NCI-H128 (cell line): ENCODE results near the gene HFM1.
"Not testable (repeated sequence)": the region's sequence is repeated elsewhere in the genome, so short reads cannot be mapped to it uniquely, and the experiment has no call there.

Experiments
- DNase-seq: peaks from one replicate; lab custom pipeline; 2025; ENCODE audit not compliant: unreplicated experiment; lab: John Stamatoyannopoulos, UW

The HFM1 gene

DNA sequence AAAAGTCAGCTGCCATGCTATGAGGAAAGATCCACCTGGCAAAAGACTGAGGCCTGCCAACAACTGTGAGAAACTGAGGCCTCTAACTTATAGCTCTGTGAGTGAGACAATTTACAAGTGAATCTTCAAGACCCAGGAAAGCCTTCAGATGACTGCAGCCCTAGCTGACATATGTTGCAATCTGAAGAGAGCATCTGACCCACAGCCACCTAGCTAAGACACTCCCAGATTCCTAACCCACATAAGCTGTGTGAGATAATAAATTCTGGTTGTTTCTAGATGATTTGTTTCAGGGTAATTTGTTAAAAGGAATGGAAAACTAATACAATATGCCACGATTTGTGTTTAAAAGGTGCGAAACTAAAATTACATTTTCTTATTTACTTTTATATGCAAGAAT lies 55.1 kb downstream of the HFM1 start:
- no peak for DNase-seq

DNA sequence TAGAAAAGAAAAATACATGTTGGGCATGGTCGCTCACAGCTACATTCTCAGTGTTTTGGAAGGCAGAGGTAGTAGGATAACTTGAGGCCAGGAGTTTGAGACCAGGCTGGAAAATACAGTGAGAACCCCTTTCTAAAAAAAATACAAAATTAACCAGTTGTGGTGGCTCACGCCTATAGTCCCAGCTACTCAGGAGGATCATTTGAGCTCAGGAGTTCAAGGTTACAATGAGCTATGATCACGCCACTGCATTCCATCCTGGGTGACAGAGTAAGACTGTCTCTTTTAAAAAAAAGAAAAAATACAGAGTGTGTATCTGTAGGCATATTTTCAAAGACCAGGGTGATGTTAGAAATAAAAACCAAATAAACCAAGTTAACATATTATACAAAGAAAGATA lies 57.8 kb downstream of the HFM1 start:
- DNase-seq = no peak

DNA sequence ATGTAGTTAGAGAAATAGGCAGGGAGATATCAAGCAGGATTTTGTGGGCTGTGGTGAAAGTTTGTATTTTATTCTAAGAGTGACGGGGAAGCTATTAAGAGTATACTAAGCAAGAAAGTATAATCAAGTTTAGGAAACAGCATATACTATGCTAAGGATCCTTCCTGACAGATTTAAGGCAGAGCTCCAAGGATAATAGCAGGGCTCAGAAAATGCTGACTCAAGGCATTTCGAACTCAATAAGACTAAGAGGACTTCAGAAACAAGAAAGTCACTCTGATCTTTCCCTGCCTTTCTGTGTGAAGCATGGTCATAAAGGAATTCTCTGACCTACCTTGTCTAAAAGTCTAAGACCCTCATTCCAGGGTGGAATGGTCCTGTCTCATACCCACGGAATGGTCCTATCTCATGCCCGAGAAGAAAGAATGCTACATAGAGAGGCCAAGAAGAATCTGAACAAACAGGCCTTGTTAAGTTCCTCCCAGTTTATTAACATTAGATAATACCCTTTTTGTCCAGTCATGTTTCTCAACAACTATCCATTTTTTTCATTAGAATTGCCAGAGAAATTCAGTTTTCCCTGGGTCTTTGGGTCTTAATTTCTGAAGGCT lies 59.1 kb downstream of the HFM1 start:
- DNase-seq = no peak

DNA sequence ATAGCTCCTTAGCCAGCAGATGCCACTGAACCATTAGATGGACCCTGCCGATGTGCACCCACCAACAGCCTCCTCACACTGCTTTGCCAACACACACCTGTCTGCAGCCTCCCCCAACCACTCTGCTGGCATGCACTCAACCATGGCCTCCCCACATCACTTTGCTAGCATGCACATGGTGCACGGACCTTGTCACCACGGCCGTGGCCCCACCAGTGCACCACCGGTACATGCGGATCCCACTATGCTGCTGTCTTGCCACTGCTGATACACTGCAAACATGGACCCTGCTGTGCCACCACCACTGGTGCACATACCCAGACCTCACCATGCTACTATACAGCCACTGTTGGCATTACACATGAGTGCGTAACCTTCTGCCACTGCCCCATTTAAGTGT lies 66.1 kb downstream of the HFM1 start:
- DNase-seq = no peak

DNA sequence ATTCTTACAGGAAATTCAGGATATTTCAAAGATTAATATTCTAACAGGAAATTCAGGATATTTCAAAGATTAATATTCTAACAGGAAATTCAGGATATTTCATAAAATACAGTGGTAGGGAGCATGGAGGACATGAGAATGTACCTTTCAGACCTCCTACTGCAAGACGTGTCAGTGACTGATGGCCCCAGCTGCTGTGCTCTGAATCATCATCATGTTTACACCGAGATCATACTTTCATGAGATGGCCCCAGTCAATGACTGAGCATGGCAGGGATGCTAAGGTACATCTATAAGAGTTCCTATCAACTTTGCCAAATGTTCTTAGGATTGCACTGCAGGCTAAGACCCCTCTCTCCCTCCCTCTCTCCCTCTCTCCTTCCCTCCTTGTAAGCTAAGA lies 69.0 kb downstream of the HFM1 start:
- DNase-seq = no peak

DNA sequence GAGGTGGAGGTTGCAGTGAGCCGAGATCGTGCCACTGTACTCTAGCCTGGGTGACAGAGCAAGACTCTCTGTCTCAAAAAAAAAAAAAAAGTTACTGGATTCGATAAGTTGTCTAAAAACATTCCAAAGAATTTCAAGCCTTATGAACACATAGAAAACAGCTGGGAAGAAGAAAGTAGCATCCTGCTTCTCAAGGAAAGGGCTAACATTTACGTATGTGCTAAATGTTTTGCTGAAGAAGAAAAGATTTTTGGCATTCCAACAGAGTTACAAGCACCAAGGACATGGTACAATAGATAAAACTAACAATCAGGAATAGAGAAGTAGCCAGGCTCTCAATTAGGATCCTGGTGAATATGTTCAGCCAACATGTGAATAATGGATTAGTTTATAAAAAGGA lies 69.8 kb downstream of the HFM1 start:
- no peak for DNase-seq

DNA sequence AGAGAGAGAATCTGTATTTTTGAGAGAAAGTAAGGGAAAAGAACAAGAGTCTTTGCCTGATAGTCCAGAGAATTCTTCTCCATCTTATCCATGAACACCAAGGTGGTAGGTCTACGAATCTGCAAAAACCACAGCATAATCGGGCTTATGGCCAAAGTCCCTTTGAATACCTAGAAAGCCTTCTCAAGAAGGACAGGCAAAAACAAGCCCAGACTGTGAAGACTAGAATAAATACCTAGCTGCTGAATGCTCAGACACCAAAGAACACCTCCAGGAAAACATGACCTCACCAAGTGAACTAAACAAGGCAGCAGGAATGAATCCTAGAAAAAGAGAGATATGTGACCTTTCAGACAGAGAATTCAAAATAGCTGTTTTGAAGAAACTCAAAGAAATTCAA lies 79.2 kb downstream of the HFM1 start:
- no peak for DNase-seq

DNA sequence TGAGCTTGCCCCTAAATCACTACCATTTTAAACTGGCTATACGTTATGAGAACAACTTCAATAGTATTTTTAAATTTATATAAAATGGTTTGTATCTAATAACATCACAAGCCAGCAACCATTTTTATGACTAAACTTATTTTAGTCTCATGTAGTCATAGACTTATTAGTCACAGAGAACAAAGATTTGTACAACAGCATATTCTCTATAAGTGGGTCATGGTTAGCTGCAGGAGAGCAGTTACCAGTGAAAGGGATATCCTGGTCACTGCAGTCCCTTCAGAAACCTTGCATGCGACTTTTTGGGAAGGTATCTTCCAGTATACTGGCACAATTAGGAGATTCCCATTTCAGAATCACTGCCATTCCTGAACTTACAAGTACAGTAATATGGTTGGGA lies 90.0 kb downstream of the HFM1 start:
- no peak for DNase-seq

DNA sequence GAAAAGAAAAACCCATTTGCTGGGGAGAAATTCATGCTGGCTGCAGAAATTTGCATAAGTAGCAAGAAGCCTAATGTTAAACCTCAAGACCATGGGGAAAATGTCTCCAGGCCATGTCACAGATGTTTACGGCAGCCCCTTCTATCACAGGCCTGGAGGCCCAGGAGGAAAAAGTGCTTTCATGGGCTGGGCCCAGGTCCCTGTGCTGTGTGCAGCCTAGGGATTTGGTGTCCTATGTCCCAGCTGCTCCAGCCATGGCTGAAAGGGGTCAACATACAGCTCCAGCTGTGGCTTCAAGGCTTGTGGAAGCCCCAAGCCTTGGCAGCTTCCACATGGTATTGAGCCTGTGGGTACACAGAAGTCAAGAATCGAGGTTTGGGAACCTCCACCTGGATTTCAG lies 93.0 kb downstream of the HFM1 start:
- no peak for DNase-seq

DNA sequence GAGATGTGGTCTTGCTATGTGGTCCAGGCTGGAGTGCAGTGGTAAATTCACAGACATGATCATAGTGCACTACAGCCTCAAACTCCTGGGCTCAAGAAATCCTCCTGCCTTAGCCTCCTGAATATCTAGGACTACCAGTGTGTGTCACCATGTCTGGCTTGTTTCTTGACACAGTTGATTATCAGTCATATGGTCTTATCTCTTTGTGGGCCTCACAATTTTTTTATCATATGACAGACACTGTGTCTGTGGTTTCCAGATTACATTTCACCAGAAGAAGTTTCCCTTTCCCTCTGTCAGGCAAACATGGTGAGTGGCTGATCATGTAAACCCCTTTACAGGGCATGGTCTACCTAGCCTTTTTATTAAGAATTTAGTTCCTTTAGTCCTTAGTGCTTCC lies 96.1 kb downstream of the HFM1 start:
- DNase-seq = no peak

DNA sequence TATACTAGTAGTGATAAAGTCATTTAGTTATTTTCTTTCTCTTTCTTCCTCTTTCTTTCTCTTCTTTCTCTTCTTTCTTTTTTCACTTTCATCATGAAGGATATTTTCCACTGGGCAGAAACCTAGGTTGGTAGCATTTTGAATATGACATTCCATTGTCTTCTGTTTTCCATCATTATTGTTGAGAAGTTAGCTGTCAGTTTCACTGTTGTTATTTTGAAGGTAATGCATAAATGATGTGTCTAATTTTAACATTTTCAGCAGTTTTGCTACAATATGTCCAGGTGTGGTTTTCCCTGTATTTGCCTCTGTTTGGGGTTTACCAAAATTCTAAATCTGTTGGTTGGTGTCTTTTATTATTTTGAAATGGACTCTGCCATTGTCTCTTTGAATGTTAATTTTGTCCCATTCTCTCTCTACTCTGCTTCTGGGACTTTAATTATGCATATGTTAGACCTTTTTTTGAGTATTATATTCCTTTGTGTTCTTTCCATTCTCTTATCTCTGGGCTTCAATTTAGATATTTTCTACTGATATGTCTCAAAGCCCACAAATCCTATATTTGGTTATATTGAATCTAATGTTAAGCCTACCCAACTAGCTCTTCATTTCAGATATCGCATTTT lies 96.7 kb downstream of the HFM1 start:
- DNase-seq = no peak

DNA sequence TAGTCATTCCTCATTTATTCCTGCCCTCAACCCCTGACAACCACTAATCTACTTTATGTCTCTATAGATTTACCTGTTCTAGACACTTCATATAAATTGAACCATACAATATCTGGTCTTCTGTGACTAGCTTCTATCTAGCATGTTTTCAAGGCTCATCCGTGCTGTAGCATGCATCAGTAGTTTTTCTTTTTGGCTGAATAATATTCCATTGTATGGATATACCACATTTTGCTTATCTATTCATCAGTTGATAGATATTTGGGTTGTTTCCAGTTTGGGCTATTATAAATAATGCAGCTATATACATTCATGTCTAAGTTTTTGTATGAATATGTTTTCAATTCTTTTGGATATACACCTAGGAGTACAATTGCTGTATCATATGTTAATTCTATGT lies 101.5 kb downstream of the HFM1 start:
- DNase-seq = no peak

DNA sequence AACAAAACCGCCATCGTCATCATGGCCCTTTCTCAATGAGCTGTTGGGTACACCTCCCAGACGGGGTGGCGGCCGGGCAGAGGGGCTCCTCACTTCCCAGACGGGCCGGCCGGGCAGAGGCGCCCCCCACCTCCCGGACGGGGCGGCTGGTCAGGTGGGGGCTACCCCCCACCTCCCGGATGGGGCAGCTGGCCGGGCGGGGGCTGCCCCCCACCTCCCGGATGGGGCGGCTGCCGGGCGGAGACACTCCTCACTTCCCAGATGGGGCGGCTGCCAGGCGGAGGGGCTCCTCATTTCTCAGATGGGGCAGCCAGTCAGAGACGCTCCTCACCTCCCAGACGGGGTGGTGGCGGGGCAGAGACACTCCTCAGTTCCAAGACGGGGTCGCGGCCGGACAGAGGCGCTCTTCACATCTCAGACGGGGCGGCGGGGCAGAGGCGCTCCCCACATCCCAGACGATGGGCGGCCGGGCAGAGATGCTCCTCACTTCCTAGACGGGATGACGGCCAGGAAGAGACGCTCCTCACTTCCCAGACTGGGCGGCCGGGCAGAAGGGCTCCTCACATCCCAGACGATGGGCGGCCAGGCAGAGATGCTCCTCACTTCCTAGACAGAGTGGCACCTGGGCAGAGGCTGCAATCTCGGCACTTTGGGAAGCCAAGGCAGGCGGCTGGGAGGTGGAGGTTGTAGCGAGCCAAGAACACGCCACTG lies 115.6 kb downstream of the HFM1 start:
- DNase-seq = not testable (repeated sequence)

DNA sequence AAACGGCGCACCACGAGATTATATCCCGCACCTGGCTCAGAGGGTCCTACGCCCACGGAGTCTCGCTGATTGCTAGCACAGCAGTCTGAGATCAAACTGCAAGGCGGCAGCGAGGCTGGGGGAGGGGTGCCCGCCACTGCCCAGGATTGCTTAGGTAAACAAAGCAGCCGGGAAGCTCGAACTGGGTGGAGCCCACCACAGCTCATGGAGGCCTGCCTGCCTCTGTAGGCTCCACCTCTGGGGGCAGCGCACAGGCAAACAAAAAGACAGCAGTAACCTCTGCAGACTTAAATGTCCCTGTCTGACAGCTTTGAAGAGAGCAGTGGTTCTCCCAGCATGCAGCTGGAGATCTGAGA lies 117.7 kb downstream of the HFM1 start:
- not testable (repeated sequence) for DNase-seq

DNA sequence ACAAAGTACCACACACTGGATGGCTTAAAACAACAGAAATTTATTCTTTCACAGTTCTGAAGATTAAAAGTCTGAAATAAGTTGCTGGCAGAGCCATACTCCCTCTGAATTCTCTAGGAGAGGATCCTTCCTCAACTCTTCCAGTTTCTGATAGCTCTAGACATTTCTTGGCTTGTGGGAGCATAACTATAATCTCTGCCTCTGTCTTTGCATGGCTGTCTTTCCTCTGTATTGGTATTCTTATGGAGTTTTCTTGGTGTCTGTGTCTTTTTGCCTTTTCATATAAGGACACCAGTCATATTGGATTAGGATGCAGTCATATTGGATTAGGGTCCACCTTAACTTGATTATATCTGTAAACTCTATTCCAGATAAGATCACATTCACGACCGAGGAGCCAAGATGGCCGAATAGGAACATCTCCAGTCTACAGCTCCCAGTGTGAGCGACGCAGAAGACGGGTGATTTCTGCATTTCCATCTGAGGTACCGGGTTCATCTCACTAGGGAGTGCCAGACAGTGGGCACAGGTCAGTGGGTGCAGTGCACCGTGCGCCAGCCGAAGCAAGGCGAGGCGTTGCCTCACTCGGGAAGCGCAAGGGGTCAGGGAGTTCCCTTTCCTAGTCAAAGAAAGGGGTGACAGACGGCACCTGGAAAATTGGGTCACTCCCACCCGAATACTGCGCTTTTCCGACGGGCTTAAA lies 118.2 kb downstream of the HFM1 start:
- not testable (repeated sequence) for DNase-seq

DNA sequence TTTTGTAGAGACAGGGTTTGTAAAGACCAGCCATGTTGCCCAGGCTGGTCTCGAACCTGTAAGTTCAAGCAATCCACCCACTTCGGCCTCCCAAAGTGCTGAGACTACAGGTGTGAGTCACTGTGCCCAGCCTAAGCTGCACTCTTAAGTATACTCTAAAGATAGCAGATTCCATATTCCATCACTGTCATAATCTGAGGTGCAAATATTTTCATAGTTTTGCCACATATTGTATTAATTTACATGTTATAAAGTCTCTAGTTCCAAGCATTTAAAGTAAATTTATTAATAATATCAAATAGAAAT lies 121.3 kb downstream of the HFM1 start:
- no peak for DNase-seq

DNA sequence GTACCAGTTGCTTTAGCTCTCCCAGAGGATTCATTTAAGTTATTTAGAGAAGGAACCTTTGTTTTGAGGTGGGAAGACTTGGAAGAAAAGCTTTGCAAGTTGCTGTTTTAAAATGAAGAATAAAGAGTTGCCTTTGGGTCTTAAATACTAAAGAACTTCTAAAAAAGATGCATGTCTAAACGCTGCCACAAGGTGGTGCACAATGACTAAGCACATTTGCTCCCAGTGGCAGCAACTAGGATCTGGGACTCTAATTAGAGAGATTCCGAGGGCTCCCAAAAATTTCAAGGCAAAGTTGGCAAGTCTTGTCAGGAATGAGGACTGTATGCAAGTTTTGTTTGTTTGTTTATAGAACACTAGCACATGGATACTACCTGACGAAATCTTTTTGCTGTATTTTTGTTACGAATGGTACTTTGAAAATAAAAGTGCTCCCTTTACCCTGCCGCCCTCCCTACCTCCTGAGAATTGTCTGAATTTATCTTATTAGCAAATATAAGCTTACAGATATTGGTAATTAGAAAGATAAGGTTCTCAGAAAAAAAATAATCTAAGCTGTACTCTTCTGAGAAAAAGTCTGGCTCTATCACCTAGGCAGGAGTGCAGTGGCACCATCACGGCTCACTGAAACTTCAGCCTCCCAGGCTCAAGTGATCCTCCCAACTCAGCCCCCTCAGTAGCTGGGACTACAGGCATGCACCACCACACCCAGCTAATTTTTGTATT lies 121.8 kb downstream of the HFM1 start:
- peak; percentile 17 for DNase-seq

DNA sequence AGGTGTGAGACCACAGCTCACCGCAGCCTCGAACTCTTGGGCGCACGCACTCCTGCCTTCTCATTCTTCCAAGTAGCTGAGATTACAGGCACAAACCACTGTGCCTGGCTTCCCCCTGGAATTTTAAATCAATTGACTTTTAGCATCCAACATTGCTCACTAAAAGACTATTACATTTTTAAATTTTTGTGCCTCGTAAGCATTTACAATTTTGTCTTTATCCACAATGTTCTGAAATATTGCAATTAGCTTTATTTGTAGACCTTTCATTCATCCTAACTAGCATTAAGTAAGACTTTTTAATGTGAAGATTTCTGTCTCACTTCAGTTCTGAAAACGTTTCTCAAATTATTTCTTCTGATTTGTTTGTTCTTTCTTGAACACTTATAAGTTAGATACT lies 122.9 kb downstream of the HFM1 start:
- no peak for DNase-seq

DNA sequence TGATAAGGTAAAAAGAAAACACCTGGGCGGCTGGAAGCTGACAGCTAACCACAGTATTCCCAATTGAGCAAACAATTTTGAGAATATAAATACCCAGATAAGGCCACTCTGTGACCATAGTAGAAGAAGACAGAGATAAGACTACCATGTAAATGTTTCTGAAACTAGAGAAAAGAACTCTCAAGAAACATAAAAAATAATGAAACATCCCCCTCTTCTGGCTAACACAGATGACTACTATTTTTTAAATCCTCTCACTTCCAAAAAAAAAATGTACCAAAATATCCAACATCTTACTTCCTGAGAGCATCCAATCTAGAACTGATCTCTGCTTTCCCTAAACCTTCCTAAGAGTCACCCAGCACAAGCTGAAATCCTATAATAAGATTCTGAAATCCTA lies 125.9 kb downstream of the HFM1 start:
- no peak for DNase-seq

DNA sequence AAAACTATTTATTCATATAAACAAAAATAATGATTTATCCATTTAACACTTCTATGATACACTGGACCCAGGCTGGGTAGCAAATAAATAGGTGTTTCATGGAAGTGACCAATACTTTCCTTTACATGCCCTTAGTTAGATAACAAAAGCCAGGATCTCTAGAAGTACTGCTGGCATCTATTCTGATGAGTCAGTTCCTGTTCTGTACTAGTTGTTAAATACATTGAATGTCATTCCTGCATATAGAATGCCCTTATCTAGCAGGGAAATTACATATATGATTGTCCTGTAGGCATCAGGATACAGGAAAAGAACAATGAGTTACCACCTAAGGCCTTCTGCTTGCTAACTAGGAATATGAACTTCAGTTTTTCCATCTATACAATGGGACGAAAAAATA lies 130.8 kb downstream of the HFM1 start:
- no peak for DNase-seq

DNA sequence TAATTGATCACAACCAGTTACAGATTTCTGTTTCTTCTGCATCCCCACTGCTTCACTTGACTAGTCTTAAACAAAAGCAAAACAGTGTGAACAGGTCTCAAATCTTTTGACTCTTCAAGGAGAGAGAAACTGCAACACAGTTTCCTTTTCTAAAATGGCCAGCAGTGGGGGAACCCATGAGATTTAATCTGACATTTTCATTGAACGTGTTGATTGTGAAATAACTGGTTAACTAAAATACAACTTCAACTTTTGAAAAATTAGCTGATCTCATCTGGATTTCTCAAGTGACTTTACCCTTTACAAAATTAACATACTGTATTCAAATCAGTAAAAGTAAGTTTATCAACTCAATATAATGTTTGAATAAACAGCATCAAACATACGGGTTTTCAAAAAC lies 143.0 kb downstream of the HFM1 start:
- no peak for DNase-seq

DNA sequence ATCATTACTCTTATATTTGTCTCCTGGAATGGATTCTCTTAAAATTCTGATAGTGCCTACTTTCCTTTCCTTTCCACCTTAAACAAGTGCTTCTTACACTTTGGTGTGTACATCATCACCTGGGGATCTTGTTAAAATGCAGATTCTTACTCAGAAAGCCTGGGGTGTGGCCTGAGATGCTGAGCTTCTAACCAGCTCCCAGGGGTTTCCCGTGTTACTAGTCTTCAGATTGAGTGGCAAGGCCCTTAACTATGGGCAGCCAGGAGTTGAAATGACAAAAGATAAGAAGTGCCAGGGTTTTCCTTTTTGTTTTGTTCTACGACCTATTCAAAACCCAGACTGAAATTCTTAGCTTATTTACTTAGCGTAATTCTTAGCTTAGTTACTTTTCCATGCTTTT lies 159.2 kb downstream of the HFM1 start:
- no peak for DNase-seq
